HG03060 (cell line): ENCODE results near the gene LMO4.

Source experiments
- ATAC-seq: cut with Tn5 transposase; IDR thresholded peaks from one replicate; pipeline ENCODE4 v1.9.1; 2021; ENCODE audit warnings: low read depth, moderate number of reproducible peaks; ENCODE audit not compliant: unreplicated experiment

The LMO4 gene

DNA sequence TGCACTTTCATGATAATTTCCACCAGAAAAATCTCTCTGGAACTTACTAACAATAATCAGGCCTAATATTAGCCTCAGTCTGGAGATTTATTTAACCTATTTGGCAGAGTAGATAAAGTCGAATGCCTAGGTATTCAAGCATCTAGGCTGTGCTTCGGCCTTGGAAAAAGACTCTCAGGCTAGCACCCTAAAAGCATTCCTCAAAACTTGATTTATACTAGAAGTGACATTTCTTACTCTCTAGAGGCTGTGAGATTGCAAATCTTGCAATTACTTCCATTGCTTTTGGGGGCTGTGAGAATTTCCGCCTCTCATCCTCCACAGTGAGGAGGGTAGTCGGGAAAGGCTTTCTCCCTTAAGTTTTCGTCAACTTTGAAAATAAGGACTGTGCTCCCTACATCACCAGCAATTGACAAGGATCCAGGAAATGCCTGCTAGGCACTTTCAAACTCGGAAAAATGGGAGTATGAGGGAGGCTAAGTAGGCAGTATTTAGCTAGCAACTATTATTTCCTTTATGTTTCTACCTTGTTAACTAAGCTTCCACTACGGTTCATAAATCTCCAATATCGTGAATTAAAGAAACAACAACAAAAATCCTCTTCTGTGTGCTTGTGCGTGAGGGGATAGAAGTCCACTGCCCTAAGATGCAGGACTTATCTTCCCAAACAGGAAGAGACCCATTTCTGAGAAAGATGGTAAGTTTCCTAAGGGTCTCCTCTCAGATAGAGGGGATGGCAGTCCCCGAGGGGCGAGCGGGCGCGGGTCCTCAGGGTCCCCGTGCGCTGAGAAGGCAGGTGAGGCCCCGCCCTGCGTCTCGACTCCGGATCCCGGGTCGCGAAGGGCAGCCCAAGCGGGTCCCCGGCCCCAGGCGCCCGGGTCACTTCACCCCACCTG is 1.1 kb upstream of the LMO4 start:
- ATAC-seq: no peak

DNA sequence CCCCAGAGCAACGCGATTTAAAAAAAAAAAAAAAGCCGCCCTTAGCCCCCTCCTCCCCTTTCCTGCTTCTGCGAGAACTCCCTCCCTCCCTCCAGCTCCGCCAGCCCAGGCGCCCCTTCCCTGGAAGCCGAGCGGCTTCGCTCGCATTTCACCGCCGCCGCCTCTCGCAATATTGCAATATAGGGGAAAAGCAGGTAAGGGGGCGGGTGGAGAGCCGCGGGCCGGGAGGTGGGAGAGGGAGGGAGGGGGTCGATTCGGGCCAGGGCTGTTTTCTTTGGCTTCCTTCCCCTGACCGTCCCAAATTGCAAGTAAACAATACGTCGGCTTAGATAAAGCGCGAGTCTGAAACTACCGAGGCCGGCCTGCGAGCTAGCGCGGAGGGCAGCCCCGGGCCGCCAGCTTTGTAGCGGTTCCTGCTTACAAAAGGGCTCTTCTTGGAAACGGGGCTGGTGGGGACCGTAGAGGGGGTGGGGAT is 408 bp downstream of the LMO4 start:
- ATAC-seq: no peak

DNA sequence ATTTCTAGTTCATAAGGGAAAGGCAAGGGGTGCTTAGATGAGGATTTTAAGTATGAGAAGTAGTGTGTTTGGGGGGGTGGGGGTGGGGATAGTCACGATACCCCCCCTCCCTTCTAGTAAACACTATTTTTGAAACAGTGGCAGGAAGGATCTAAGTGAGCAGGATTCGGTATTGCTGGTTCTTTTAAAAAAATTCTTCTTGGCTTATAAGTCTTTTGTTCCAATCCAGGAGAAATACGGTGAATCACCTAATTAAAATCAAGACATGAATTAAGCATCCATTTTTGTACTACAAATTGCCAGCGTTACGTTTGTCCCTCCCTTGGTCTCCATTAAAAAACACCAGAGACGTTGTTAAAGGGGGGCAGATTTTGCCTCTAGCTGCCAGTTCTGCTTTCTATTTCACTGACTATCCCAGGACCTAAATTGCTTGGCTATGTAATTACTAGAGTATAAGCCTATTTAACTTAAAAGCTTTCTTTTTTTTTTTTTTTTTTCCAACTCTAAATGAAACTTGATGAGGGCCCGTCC is 911 bp downstream of the LMO4 start:
- ATAC-seq: no peak

DNA sequence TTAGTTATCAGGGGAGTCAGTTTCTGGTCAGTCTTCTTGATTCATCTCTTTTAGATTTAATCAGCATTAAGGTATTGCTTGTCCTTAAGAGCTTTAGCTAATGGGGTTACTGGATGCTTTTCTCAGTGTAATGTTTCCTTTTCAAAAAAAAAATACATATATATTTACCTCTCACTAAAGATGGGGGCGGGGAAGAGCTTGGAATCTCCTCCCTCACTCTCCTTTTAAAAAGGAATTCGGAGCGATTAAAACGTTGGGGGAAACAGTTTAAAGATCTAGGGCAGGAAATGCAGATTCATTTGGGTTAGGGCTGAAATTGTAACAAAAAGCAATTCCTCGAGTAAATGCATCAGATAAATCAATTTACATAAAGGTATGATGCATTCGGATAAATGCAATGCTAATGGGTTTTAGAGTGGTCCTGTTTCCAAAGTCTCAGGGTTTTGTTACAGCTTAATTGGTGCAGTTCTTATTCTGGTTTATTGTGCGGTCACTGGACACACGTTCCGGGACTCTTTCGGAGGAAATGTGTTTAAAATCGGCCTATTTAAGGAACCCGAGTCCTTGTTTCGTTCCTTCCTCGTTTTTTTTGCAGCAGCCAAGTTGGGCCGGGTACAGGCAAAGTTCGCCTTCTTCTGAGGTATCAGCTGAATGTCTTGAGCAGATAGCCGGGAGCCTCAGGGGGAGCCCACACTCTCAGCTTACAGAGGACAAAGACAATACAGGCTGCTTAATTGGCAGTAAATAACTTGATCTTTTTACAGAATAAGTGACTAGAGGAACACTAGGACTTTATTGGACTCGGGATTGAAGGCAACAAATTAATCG is 1.6 kb downstream of the LMO4 start:
- ATAC-seq: no peak

DNA sequence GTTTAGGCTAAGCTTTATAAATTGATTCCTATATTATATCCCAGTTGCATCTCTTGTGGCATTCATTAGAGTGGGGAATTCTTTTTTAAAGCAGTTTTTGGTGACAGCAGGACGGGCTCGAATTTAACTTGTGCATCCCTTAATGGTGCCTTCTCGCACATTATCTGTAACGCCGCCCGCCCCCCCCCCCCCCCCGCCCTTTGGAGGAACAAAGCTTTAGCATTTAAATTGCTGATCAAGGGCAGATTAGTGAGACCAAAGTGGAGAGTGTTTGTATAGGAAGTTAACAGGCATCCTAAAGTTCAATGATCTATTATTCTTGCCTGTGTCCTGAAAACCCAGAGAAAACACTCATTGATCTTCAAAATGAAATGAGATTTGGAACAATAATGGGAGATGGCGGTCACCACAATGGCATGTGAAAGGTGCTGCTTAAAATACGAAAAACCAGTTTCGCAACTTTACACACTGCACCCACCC is 2.2 kb downstream of the LMO4 start:
- ATAC-seq: no peak

DNA sequence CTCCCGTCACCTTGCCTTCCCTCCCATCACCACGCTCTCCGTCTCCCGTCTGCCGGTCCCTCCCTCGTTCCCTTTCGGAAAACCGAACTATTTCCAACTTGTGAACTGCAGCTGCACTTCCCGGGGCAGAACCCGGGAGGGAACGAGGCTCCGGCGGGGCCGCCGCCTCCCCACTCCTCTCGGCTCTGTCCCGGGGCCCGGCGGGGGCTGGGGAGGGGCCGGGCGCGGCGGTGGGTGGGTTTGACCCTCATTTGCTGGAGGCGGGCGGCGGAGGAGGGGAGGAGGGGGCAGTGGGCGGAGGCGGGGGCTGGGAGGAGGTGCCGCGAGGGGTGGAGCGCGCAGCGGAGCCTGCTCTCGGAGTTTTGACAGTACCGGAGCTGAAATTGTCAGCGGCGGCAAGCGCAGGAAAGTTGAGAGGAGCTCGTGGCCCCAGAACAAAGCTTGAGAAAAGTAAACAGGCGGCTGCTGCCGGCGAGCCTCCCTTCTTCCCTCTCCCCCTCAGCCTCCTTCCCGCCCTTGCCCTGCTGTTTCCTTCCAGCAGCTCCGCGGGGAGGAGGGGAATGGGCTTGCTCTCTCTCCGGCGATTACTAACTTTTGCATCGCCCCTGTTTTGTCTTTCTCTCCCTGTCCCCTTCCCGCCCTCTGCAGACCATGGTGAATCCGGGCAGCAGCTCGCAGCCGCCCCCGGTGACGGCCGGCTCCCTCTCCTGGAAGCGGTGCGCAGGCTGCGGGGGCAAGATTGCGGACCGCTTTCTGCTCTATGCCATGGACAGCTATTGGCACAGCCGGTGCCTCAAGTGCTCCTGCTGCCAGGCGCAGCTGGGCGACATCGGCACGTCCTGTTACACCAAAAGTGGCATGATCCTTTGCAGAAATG is 2.9 kb downstream of the LMO4 start:
- ATAC-seq: no peak

DNA sequence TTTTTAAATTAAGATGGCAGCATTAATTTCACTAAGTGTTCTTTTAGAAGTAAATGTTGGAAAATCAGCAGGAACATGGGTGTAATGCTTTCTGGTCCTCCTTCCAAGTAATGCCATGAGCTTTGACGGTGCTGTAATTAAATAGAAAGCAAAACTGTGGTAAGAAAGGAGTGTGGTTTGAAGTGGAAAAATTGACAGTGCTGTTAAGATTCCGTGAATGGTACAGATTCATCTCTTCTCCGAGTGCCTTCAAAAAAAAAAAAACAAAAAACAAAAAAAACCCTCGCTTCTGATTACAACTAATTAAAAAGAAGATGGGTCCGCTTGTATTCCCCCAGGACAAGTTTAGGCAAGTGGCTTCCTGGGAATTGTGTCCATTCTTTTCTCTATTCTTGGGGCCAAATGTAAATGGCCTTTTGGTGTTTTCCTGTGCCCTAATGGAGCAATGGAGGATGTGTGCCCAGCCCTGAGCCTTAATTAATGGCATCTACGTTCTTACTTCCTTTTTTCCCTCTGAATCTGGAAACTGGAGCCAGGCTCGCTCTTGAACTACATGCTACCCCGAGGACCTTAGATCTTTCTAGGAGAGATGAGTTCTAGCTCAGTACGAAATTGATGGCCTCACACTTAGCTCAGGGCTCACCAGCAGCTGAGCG is 5.1 kb downstream of the LMO4 start:
- ATAC-seq: no peak

DNA sequence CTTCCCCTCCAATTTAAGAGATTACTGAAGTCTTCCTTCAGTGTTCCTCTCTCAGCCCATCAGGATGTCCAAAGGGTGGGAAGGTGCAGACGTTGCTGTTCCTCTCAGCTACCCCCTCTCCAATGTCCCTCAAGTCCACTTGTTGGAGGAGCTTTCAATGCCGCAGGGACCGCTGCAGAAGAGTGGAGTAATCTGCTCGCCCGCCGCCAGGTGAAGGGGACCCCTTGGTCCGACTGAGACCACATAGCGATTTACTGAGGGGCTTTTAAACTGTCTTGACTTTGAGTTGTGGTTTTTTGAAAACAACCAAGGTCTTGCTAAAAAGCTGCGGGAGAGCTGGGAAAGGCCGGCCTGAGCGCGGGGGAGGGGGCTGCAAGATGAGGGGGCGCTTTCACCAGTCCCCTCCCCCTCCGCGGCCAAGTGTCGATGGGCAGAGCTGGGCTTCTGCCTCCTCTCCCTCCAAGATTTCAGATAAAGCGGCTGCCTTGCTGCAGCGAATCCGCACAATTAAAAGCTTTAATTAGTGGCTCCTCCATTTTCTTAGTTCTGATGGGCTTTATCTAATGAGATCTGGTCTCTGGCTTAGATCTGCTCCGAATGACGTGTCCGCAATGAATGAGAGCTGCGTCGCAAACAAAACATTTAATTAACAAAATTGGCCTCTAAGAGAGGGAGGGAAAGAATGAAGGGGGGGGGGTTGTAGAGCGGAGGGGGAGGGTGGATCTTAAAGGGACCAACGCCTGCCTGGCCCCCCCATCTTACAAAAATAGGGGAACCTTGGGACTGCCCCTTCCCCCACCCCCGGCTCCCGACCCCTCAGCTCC is 5.9 kb downstream of the LMO4 start:
- ATAC-seq: no peak

DNA sequence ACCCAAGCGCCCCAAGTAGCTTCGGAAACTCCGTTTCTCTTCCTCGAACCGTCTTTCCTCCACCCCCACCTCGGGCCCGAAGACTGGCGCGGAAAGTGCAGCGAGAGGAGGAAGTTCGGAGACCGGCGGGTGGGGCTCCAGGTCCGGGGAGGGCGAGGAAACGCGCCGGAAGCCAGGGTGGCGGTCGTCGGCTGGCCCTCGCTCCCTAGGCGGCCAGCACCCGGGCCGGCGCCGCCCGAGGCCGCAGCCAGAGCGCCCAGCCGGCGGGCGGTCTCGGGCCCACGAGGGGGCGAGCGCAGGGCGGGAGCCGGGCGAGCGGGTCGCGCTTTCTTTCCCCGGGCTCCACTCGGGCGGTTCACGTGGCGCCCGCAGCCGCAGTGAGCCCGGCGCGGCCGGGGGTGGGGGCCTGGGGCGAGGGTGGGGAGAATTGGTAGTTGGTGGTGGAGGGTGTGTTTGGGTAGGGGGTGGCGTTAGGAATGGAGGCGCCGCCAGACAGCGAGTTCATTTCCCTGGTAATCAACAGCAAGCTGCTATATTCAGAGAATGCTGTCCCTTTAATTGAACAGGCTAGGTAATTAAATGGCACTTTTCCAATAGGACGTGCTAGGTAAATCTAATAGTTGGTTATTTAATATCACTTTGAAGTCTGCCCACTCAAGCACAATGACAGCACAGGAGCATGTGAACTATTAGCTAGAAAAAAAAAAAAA is 6.7 kb downstream of the LMO4 start:
- no peak for ATAC-seq

DNA sequence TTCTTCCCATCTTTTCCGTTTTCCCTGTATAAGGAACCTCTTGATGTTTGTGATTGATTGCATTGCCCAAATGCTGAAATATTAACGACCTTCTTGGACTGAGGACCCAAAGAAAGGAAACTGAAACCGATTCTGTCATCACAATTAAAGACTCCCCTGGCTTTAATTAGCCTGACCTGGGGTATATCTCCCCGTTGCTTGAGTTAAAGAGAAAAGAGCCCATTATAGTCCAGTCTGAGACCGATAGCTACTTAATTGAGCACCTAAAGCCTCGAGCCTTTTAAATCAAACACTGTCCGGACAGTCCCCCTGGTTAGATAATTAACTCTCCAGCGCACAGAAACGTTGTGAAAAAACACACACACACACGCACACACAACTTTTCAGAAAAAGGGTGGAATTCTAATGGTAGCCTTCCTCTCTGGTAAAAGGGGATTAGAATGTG is 8.0 kb downstream of the LMO4 start:
- no peak for ATAC-seq

DNA sequence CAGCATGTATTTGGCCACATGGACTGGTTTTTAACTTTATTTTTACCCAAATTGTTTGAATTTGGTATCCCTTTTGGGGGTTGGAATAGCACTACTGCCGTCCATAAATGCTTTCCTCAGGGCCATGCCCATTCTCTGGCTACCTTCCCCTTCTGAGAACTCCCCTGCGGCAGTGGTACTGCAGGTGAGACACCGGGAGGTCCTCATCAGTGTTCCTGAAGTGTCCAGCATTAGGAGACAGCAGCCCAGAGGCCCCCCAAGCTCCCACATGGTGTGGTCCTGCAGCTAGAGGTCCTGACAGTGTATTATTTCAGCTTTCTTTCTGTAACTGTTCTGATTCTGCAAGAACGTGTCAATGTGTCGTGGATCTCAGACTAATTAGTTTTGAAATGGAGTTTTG is 8.9 kb downstream of the LMO4 start:
- no peak for ATAC-seq

DNA sequence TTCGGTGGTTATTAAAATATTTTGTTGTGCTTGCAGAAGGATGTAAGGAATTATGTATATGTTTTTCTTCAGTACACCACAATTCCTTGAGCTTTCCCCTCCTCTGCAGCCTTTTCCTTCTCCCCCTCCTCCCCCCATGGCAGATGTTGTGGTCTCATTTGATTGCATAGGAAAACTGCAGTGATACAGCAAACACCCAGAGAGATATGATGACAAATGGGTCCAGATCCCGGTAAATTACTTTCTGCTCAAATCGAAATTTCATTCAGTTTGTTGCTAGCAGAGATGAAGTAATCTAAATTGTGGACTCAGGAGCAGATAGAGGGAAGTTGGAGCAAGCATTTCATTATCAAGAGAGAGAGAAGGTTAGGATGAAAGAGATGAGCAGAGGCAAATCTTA is 9.9 kb downstream of the LMO4 start:
- no peak for ATAC-seq

DNA sequence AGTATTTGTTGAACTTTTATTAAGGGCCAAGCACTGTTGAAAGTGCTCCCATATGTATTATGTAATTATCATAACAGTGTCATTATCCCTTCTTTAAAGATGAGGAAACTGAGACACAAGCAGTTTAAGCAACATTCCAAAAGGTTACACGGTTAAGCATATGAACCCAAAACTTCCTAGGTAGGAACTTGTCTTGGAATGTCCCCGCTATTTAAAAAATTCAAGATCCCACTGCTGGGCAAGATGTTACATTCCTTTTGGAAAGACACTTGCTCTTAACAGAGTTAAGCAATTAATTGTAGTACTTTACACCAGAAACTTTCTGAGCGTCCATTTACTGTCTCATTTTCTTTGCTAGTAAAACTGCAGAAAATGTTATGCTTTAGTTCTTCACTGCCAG is 15.6 kb downstream of the LMO4 start:
- ATAC-seq: no peak

DNA sequence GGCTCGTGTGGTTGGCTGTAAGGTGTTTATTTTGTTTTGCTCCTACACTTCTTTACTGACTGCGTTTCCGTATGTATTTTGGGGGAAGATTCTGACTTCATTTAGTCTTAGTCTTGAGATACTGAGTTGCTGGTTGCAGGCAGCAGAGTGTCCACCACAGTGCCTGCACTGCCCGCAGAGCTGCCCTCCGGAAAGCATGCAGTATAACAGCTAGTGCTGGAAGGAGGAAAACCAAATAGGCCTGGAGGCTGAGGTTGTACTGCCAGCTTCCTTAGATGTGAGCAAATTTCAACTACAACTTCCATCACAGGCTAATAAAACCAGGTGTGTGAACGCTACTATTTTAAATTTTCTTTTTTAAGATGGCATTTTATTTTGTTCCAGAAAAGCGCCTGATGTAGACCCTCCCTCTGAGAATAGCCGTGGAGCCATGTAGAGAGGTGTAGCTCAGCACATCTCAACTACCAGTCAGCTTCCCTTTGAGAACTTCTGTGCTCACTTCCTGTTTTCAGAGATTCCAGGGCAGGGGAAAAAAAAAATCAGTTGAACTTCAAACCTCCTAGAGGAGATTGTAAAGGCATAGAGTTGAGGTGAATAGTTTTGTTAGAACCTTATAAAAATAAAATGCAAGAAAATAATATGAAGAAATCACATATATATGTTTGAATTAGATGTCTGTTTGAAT is 17.6 kb downstream of the LMO4 start:
- ATAC-seq: no peak

DNA sequence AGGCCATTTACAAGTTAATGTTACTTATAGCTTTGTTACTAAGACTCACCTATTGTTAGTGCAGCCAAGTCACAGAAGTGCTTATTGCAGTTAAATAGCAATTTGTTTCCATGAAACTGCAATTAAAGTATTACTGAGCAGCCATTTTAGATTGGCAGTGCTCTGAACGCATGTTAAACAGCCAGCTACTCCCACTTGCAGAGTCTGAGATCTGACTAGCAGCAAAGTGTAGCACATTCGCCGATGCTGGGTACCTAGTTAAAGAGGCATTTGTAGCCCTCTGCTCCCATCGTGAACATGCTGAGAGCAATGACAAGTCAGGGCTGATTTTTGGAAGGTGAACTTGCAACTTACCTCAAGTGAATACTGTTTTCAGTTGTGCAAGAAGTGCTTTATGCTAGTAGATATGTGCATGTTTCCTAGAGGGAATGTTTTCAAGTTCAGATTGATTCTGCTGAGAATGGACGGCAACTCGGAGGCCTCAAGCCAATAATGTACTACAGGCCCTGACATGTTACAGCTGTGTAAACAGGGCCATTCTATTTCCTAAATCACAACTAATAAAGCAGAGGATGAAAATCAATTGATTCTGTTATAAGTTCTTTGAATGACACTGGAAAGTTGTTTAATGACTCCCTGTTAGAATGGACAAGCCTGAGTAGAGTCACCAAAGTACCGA is 19.8 kb downstream of the LMO4 start:
- no peak for ATAC-seq

DNA sequence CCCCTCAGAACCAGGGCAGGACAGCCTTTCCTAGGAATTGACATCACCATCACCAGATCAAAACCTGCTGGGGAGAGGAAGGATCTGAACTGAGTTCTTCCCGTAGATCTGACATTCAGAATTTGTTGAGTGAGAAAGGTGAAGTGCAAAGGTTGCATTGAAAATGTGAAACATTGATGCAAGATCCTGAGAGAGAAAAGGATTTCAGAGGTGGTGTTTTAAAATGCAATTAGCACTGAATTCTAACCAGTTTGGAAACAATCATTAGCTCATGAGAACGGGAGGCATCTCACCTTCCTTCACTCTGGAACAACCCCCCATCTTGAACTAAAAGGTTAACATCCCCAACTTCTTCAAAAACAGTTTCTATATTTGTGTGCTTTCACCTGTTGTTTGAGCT is 20.4 kb downstream of the LMO4 start:
- no peak for ATAC-seq

DNA sequence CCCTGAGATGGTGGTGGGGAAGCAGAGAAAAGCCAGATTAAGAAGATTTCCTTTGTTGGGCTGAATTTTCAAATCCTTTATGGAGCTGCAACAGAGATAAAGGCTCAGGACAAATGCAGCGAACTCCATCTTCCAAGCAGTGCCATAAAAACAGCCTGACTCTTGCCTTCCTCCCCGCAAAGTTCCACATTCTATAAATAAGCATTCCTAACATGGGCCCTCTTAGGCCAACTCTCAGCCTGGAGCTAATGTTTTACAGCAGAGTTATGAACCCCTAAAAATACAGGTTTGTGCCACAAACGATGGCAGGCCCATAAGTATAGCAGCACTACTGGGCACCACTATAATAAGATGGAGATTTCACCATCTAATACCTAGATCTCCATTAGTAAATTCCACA is 27.2 kb downstream of the LMO4 start:
- no peak for ATAC-seq
